A549 (cell line): ENCODE results near the gene CTXN1. TPM values are rescaled to one million over a fixed set of nuclear protein-coding genes. Genes with fewer than 3 reads are reported as not detected.
A peak's percentile ranks its signal among the peaks of the same experiment; 100 is the strongest.

Experiments
- ATAC-seq, 2 experiments: fragments of 200-7000 bp in 1 of 2; fragments of >200 bp in 1 of 2; cut with Nextera tagmentation in 1 of 2; cut with Tn5 transposase in 1 of 2; 3 replicates each; pipeline versions ENCODE4 v1.8.0 to v1.9.1; 2018 to 2020; ENCODE audit warnings: mild to moderate bottlenecking in 1 of 2, moderate library complexity in 1 of 2
- CTCF ChIA-PET: fragments of 300-600 bp; sonication (Branson Sonifier 250); formaldehyde crosslinking; extraction: SDS; loops from one replicate; lab custom pipeline; 2021; ENCODE audit warnings: antibody characterized with exemption, inconsistent platforms; lab: Yijun Ruan, JAX
- POLR2A ChIA-PET: fragments of 350-600 bp; formaldehyde crosslinking; extraction: SDS; loops from one replicate; lab custom pipeline; 2021; ENCODE audit warnings: antibody characterized with exemption, inconsistent platforms; lab: Yijun Ruan, JAX
- DNase-seq, 2 experiments: peaks; one replicate each; pipeline versions ENCODE4 v3.0.0 to v3.0.0-alpha.2; 2011 to 2016; ENCODE audit warnings: low read depth in 1 of 2, low spot score in 1 of 2
- FAIRE-seq: peaks from 2 replicates; lab custom pipeline; 2011; peaks lifted over from hg19 to GRCh38; lab: Jason Lieb, UNC
- H3K27ac ChIP-seq, 2 experiments: fragments of >200 bp; sonication (Bioruptor Twin); formaldehyde crosslinking; 3 replicates each; pipeline ENCODE4 v1.5.1; 2016 to 2017
- H3K4me1 ChIP-seq: fragments of >200 bp; sonication (Bioruptor Twin); formaldehyde crosslinking; 3 replicates; pipeline ENCODE4 v1.6.1; 2016
- H3K4me2 ChIP-seq: fragments of >200 bp; sonication (Bioruptor Twin); formaldehyde crosslinking; 3 replicates; pipeline ENCODE4 v1.6.1; 2016
- H3K4me3 ChIP-seq: fragments of >200 bp; sonication (Bioruptor Twin); formaldehyde crosslinking; 3 replicates; pipeline ENCODE4 v1.5.1; 2016
- H3K9me3 ChIP-seq: fragments of >200 bp; sonication (Bioruptor Twin); formaldehyde crosslinking; 3 replicates; pipeline ENCODE4 v1.6.1; 2016
- ATOH8 ChIP-seq: fragments of 250-450 bp; sonication (Bioruptor Pico); IDR thresholded peaks from 2 replicates; pipeline ENCODE4 v1.5.0; 2020; ENCODE audit warnings: low read depth, mild to moderate bottlenecking, moderate library complexity
- BCL3 ChIP-seq: fragments of >200 bp; sonication (Bioruptor Twin); formaldehyde crosslinking; IDR thresholded peaks from 3 replicates; pipeline ENCODE4 v1.6.1; 2016
- CEBPB ChIP-seq, 2 experiments: fragments of >200 bp in 1 of 2; sonication (Bioruptor Twin) in 1 of 2; formaldehyde crosslinking in 1 of 2; IDR thresholded peaks; 2 replicates each; pipeline ENCODE4 v1.6.1; 2012 to 2016
- CHD2 ChIP-seq: fragments of 150-350 bp; IDR thresholded peaks from 2 replicates; pipeline ENCODE4 v1.6.1; 2014; ENCODE audit warnings: low read length; ENCODE audit not compliant: partially characterized antibody
- CHD4 ChIP-seq: fragments of 200-600 bp; sonication (generic); IDR thresholded peaks from 2 replicates; pipeline ENCODE4 v1.6.1; 2016; ENCODE audit warnings: antibody characterized with exemption, mild to moderate bottlenecking, borderline replicate concordance
- EHF ChIP-seq: fragments of 250-450 bp; sonication (Bioruptor Pico); IDR thresholded peaks from 2 replicates; pipeline ENCODE4 v1.5.0; 2020; ENCODE audit warnings: mild to moderate bottlenecking
- EP300 ChIP-seq, 2 experiments: fragments of >200 bp; sonication (Bioruptor Twin); formaldehyde crosslinking; IDR thresholded peaks; 2 replicates in 1 of 2; 3 replicates in 1 of 2; pipeline ENCODE4 v1.6.1; 2016 to 2017
- ESRRA ChIP-seq: fragments of 150-350 bp; IDR thresholded peaks from 2 replicates; pipeline ENCODE4 v1.6.1; 2014; ENCODE audit warnings: mild to moderate bottlenecking, low read length, borderline replicate concordance
- GATA3 ChIP-seq: IDR thresholded peaks from 2 replicates; pipeline ENCODE4 v1.6.1; 2012; ENCODE audit warnings: borderline replicate concordance
- HDAC2 ChIP-seq: fragments of 200-600 bp; sonication (generic); IDR thresholded peaks from 2 replicates; pipeline ENCODE4 v1.6.1; 2016
- HOXA7 ChIP-seq: fragments of 250-450 bp; sonication (Bioruptor Pico); IDR thresholded peaks from 2 replicates; pipeline ENCODE4 v1.5.0; 2020; ENCODE audit warnings: mild to moderate bottlenecking, moderate library complexity
- KDM5A ChIP-seq: fragments of 200-600 bp; sonication (generic); IDR thresholded peaks from 2 replicates; pipeline ENCODE4 v1.6.1; 2016; ENCODE audit warnings: antibody characterized with exemption, mild to moderate bottlenecking
- MAFK ChIP-seq: fragments of 450-650 bp; IDR thresholded peaks from 2 replicates; pipeline ENCODE4 v1.6.1; 2014; ENCODE audit not compliant: partially characterized antibody
- MAZ ChIP-seq: fragments of 150-350 bp; IDR thresholded peaks from 2 replicates; pipeline ENCODE4 v1.6.1; 2014; ENCODE audit warnings: antibody characterized with exemption, low read depth, low read length, borderline replicate concordance
- MYC ChIP-seq: IDR thresholded peaks from 2 replicates; pipeline ENCODE4 v1.6.1; 2012; ENCODE audit warnings: mild to moderate bottlenecking, inconsistent platforms, low read length, improper control_type of control experiment, borderline replicate concordance
- POLR2A ChIP-seq: IDR thresholded peaks from 2 replicates; pipeline ENCODE4 v1.6.1; 2012; ENCODE audit warnings: mild to moderate bottlenecking, low read length
- RAD21 ChIP-seq, 2 experiments: fragments of >200 bp in 1 of 2; sonication (Bioruptor Twin) in 1 of 2; formaldehyde crosslinking in 1 of 2; IDR thresholded peaks in 1 of 2; conservative IDR thresholded peaks in 1 of 2; 2 replicates in 1 of 2; 3 replicates in 1 of 2; pipeline ENCODE4 v1.6.1; 2012 to 2018; ENCODE audit warnings: inconsistent platforms in 1 of 2
- REST ChIP-seq: fragments of 200-600 bp; sonication (generic); IDR thresholded peaks from 2 replicates; pipeline ENCODE4 v1.6.1; 2016; ENCODE audit warnings: antibody characterized with exemption, mild to moderate bottlenecking, moderate library complexity
- RNF2 ChIP-seq: fragments of 200-600 bp; sonication (generic); IDR thresholded peaks from 2 replicates; pipeline ENCODE4 v1.6.1; 2016; ENCODE audit warnings: low read depth, mild to moderate bottlenecking, antibody characterized with exemption, moderate library complexity, borderline replicate concordance
- TP53 ChIP-seq: fragments of 250-450 bp; sonication (Bioruptor Pico); IDR thresholded peaks from 2 replicates; pipeline ENCODE4 v1.5.0; 2021; ENCODE audit warnings: mild to moderate bottlenecking, moderate library complexity
- USF2 ChIP-seq: fragments of 450-650 bp; IDR thresholded peaks from 2 replicates; pipeline ENCODE4 v1.6.1; 2014; ENCODE audit warnings: antibody characterized with exemption
- ZC3H11A ChIP-seq: fragments of 450-650 bp; IDR thresholded peaks from 2 replicates; pipeline ENCODE4 v1.6.1; 2014; ENCODE audit warnings: antibody characterized with exemption, mild to moderate bottlenecking
- ZFP36 ChIP-seq: fragments of 450-650 bp; IDR thresholded peaks from 2 replicates; pipeline ENCODE4 v1.6.1; 2014; ENCODE audit warnings: borderline replicate concordance; ENCODE audit not compliant: partially characterized antibody
- WGBS: methylation state at CpG from one replicate; pipeline ENCODE4 v1.1.6; 2017; ENCODE audit errors: missing lambda C conversion rate; 5-methylcytosine and 5-hydroxymethylcytosine counted together
- polyA plus RNA-seq, 4 experiments: library from polyadenylated mRNA; depleted of rRNA in 3 of 4; stranded (reverse); fragments of >200 nt; fragmentation: RNase III in 1 of 4; extraction: RNeasy Plus Mini Kit Qiagen cat#74134 plus additional on column Dnase treatment in 1 of 4; gene quantifications; 2 replicates in 3 of 4; 3 replicates in 1 of 4; pipeline ENCODE4 v1.2.3, GENCODE V29; 2011 to 2017

CTXN1 gene
- polyA plus RNA-seq, 2 of the 4 experiments (the other 2 are of a cell fraction), result 1.2 to 9.9 TPM

- no peaks in the 10 kb centered on the region for H3K9me3 ChIP-seq
- CTCF ChIA-PET, result interaction anchor here (5.7 kb wide), 1 partner anchor 9 kb away, joined by 56 read pairs; the partner anchor contains the start of gene TIMM44
- POLR2A ChIA-PET, result no interaction called here
- DNase-seq, result no peak
- no peak overlapping the region for H3K4me3 ChIP-seq
- H3K4me1 ChIP-seq, result peaks cover 13% of the 10 kb centered on the region
- H3K27ac ChIP-seq, result no peak overlapping the region
- no peak overlapping the region for H3K4me2 ChIP-seq
- 95% methylated on average over 6 of the region's 14 CpGs for WGBS
- TF ChIP-seq ATOH8 (CRISPR knock-in tag) (no peak), RAD21 (conservative IDR thresholded peaks at IDR 0.05 in 1 of 2, IDR thresholded peaks at IDR 0.05 in 1 of 2) (peak in 1 of 2 experiments; percentile 5; a peak in 1 of 5 replicates), USF2 (no peak), MYC (no peak), REST (no peak)
- peak; percentile 25 to 44; a peak in 4 of 6 replicates for ATAC-seq
- no peak for FAIRE-seq
Measured at GRCh38 chr19:7933411-7933810, 7.5 kb upstream of the CTXN1 start.

- POLR2A ChIA-PET, result no interaction called here
- Histone ChIP-seq H3K4me3 (no peak overlapping the region), H3K4me1 (peaks cover 17% of the 10 kb centered on the region), H3K27ac (no peak overlapping the region), H3K9me3 (no peaks in the 10 kb centered on the region), H3K4me2 (no peak overlapping the region)
- CTCF ChIA-PET, result interaction anchor here (5.7 kb wide), 1 partner anchor 10 kb away, joined by 56 read pairs; the partner anchor contains the start of gene TIMM44
- no peak for TF ChIP-seq POLR2A
- no peak for TF ChIP-seq GATA3
- no peak for TF ChIP-seq EHF (CRISPR knock-in tag)
- TF ChIP-seq BCL3, result no peak
- TF ChIP-seq KDM5A, result no peak
- TF ChIP-seq CHD4, result no peak
- TF ChIP-seq MAFK, result no peak
- TF ChIP-seq ZC3H11A, result no peak
- TF ChIP-seq MAZ, result no peak
- no peak for TF ChIP-seq HDAC2
- ATAC-seq, result no peak
- FAIRE-seq, result no peak
- DNase-seq, result no peak
- WGBS, result 95% methylated on average over 5 of the region's 10 CpGs
Measured at GRCh38 chr19:7932930-7933300, 7.0 kb upstream of the CTXN1 start.

GRCh38 chr19:7932276-7932929 is 6.5 kb upstream of the CTXN1 start:
- Histone ChIP-seq H3K4me3 (no peak overlapping the region), H3K4me1 (peaks cover 17% of the 10 kb centered on the region)
- no peak for TF ChIP-seq TP53
- TF ChIP-seq MAFK, result no peak
- no peak for TF ChIP-seq CEBPB (IDR thresholded peaks at IDR 0.05)
- no peak for TF ChIP-seq HDAC2
- no peak for TF ChIP-seq ESRRA
- no peak for TF ChIP-seq HOXA7 (CRISPR knock-in tag)
- TF ChIP-seq CHD2, result no peak
- TF ChIP-seq EP300 (IDR thresholded peaks at IDR 0.05), result no peak
- TF ChIP-seq RNF2, result no peak
- TF ChIP-seq ZFP36, result no peak
- TF ChIP-seq, all 56 proteins: peak for 0
- FAIRE-seq (no peak), ATAC-seq (no peak), DNase-seq (no peak)
- H3K9me3 ChIP-seq, result no peaks in the 10 kb centered on the region
- WGBS, result 88% methylated on average over 16 of the region's 32 CpGs
- POLR2A ChIA-PET, result no interaction called here
- CTCF ChIA-PET, result interaction anchor here (1.1 to 5.7 kb wide), 2 partner anchors 10 to 38 kb away, joined by 3 to 56 read pairs; partner anchors contain the start of gene TIMM44
- H3K27ac ChIP-seq, result no peak overlapping the region
- H3K4me2 ChIP-seq, result no peak overlapping the region
